Measurements from ENCODE around the gene MYO1B. TPM values are rescaled to one million over a fixed set of nuclear protein-coding genes. Genes with fewer than 3 reads are reported as not detected.
A peak's percentile ranks its signal among the peaks of the same experiment; 100 is the strongest.

Gene MYO1B
- total RNA-seq, 4 donors from 2014 or later: 16.9 to 43.8 (median 32.9) TPM

GRCh38 chr2:191321861-191322662, 76.9 kb downstream of the MYO1B start:
- Histone ChIP-seq H3K4me3 (replicated peaks in 1 of 3) (no peak overlapping the region), H3K9me3 (no peaks in the 10 kb centered on the region), H3K27me3 (no peaks in the 10 kb centered on the region), H3K4me1 (peaks cover 5 to 20% of the 10 kb centered on the region in 2 donors), H3K36me3 (no peaks in the 10 kb centered on the region), H3K27ac (peak overlapping the region in 1 of 3 donors; percentile 19)
- WGBS, 2 donors: 68 to 73% methylated on average over 4 of the region's 4 CpGs
- DNase-seq: no peak
- intact Hi-C loops (cut with DNase I): no loop called here
- TF ChIP-seq, protein P1, sequence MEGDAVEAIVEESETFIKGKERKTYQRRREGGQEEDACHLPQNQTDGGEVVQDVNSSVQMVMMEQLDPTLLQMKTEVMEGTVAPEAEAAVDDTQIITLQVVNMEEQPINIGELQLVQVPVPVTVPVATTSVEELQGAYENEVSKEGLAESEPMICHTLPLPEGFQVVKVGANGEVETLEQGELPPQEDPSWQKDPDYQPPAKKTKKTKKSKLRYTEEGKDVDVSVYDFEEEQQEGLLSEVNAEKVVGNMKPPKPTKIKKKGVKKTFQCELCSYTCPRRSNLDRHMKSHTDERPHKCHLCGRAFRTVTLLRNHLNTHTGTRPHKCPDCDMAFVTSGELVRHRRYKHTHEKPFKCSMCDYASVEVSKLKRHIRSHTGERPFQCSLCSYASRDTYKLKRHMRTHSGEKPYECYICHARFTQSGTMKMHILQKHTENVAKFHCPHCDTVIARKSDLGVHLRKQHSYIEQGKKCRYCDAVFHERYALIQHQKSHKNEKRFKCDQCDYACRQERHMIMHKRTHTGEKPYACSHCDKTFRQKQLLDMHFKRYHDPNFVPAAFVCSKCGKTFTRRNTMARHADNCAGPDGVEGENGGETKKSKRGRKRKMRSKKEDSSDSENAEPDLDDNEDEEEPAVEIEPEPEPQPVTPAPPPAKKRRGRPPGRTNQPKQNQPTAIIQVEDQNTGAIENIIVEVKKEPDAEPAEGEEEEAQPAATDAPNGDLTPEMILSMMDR (IDR thresholded peaks at IDR 0.05): no peak
- TF ChIP-seq POLR2A (IDR thresholded peaks at IDR 0.05): no peak

DNA sequence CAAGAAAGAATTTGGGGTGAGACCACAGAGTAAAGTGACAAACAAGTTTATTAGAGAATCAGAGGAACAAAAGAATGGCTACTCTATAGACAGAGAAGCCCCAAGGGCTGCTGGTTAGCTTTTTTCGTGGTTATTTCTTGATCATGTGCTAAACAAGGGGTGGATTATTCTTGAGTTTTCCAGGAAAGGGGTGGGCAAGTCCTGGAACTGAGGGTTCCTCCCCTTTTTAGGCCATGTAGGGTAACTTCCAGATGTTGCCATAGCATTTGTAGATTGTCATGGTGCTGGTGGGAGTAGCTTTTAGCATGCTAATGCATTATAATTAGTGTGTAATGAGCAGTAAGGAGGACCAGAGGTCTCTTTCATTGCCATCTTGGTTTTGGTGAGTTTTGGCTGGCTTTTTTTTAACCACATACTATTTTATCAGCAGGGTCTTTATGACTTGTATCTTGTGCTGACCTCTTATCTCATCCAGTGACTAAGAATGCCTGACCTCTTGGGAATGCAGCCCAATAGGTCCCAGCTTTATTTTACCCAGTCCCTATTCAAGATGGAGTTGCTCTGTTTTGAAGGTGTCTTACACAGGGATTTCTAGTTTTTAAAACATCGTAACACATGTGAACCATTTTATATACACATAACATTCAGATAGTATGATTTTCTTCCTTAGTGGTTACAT, 77.8 kb downstream of the MYO1B start:
- intact Hi-C loops (cut with DNase I): no loop called here
- Histone ChIP-seq H3K4me1 (peaks cover 4 to 18% of the 10 kb centered on the region in 2 donors), H3K36me3 (no peaks in the 10 kb centered on the region), H3K27ac (no peak overlapping the region), H3K27me3 (no peaks in the 10 kb centered on the region), H3K9me3 (no peaks in the 10 kb centered on the region), H3K4me3 (replicated peaks in 1 of 3) (no peak overlapping the region)
- DNase-seq: no peak
- 84 to 86% methylated on average over 2 of the region's 2 CpGs for WGBS, 2 donors
- no peak for TF ChIP-seq POLR2A (IDR thresholded peaks at IDR 0.05)
- TF ChIP-seq, protein P1 (IDR thresholded peaks at IDR 0.05): no peak

- Histone ChIP-seq H3K27me3 (no peaks in the 10 kb centered on the region), H3K4me3 (replicated peaks in 1 of 3) (no peak overlapping the region), H3K4me1 (peaks cover 0 to 9% of the 10 kb centered on the region in 2 donors), H3K27ac (no peak overlapping the region), H3K9me3 (no peaks in the 10 kb centered on the region), H3K36me3 (no peaks in the 10 kb centered on the region)
- TF ChIP-seq, protein P1 (IDR thresholded peaks at IDR 0.05): no peak
- TF ChIP-seq POLR2A (IDR thresholded peaks at IDR 0.05): no peak
- no peak for DNase-seq
- intact Hi-C loops (cut with DNase I): no loop called here
- 89 to 94% methylated on average over 9 of the region's 9 CpGs for WGBS, 2 donors
These were observed 80.6 kb downstream of the MYO1B start for GRCh38 chr2:191325651-191326365.

DNA sequence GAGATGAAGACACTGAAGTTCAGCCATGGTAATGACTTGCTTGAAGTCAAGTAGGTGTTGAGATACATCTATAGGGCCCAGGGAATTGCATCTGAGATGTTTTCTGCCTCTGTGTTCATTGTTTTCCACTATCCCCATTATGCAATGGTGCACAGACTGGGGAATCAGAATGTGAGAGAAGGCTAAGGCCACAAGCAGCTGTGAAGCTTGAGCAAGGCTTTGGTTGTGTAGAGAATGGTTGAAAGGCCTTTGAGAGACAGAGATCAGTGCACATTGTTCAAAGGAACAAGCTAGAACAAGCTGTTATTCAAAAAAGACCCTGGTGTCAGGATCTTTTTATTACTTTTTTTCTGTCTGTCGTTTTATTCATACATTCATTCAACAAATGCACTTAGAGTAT, 82.3 kb downstream of the MYO1B start:
- WGBS, 2 donors: 91 to 93% methylated on average over 1 of the region's 1 CpG
- no peak for DNase-seq
- H3K4me1 ChIP-seq: peaks cover 0 to 1% of the 10 kb centered on the region in 2 donors
- H3K27ac ChIP-seq: no peak overlapping the region
- TF ChIP-seq, protein P1 (IDR thresholded peaks at IDR 0.05): no peak
- no peak for TF ChIP-seq POLR2A (IDR thresholded peaks at IDR 0.05)
- H3K4me3 ChIP-seq (replicated peaks in 1 of 3): no peak overlapping the region
- no peaks in the 10 kb centered on the region for H3K9me3 ChIP-seq
- no peaks in the 10 kb centered on the region for H3K27me3 ChIP-seq
- intact Hi-C loops (cut with DNase I): no loop called here
- no peaks in the 10 kb centered on the region for H3K36me3 ChIP-seq
